Measurements from ENCODE around the gene RFESD.

DNA sequence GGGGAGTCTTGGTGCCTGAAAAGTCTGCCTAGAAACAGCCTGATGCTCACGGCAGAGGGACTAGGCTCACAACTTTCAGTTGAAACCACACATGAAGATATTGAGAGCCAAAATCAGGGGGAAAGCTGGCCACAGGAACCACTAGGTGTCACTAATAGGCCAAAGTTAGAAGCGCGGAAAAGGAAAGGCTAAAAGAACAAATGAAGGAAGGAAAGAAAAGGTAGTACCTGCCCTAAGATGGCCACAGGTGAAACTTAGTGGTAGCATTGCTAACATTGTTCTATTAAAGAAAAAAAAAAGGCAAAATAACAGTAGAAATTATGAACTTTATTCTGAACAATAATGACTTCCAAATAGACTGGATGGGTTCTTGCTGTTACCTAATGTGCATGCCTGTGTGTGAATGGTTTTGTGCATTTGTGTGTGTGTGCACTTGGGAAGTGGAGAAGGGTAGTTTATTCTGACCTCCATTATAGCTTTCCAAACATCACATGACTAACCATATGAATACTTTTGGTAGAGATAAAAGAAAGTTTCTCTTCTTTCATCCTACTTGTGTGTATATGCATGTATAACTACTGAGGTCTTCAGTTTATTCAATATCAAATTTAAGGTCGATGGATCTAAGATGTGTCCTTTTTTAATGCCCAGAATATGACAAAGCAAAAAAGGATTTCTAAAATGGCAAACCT is 2.1 kb upstream of the RFESD start:
- TF ChIP-seq POLR2A (IDR thresholded peaks at IDR 0.05; ENCODE audit: low read length) (no peak), GATA1 (IDR thresholded peaks at IDR 0.05; ENCODE audit: low read depth, low read length) (no peak)

Measured in erythroblast (primary cell).